Measurements from ENCODE around the gene TXNL1. TPM values are rescaled to one million over a fixed set of nuclear protein-coding genes. Genes with fewer than 3 reads are reported as not detected.

The TXNL1 gene
- total RNA-seq, 2 experiments from 2014 or later: 41.5 to 41.6 TPM

DNA sequence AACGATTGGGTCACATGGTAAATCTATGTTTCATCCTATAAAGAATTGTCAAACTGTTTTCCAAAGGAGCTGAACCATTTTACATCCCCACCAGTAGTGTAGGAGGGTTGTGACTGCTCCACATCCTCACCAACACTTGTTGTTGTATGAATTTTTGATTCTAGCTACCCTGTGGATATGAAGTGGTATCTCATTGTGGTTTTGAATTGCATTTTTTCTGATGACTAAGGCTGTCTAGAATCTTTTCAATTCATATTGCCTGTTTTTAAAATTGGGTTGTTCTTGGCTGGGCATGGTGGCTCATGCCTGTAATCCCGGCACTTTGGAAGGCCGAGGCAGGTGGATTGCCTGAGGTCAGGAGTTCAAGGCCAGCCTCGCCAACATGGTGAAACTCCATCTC is 44.5 kb downstream of the TXNL1 start:
- TF ChIP-seq, protein P1, sequence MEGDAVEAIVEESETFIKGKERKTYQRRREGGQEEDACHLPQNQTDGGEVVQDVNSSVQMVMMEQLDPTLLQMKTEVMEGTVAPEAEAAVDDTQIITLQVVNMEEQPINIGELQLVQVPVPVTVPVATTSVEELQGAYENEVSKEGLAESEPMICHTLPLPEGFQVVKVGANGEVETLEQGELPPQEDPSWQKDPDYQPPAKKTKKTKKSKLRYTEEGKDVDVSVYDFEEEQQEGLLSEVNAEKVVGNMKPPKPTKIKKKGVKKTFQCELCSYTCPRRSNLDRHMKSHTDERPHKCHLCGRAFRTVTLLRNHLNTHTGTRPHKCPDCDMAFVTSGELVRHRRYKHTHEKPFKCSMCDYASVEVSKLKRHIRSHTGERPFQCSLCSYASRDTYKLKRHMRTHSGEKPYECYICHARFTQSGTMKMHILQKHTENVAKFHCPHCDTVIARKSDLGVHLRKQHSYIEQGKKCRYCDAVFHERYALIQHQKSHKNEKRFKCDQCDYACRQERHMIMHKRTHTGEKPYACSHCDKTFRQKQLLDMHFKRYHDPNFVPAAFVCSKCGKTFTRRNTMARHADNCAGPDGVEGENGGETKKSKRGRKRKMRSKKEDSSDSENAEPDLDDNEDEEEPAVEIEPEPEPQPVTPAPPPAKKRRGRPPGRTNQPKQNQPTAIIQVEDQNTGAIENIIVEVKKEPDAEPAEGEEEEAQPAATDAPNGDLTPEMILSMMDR (IDR thresholded peaks at IDR 0.05): no peak
- H3K9me3 Mint-ChIP-seq: peaks cover 2% of the 10 kb centered on the region
- Histone ChIP-seq H3K27me3 (ENCODE audit: control insufficient read depth in 1 of 2, insufficient read depth in 2 of 2, low read length in 2 of 2) (no peaks in the 10 kb centered on the region), H3K4me1 (ENCODE audit: insufficient read depth, low read length) (no peaks in the 10 kb centered on the region), H3K27ac (ENCODE audit: low read depth in 1 of 2, low read length in 2 of 2) (no peak overlapping the region), H3K36me3 (ENCODE audit: insufficient read depth, low read length) (no peaks in the 10 kb centered on the region), H3K4me3 (ENCODE audit: low read length) (no peak overlapping the region), H3K9me3 (ENCODE audit: control insufficient read depth in 1 of 2, insufficient read depth in 1 of 2, low read length in 2 of 2) (peaks cover 0 to 3% of the 10 kb centered on the region in 2 experiments)
- DNase-seq (no peak), ATAC-seq (ENCODE audit: poor library complexity) (no peak)
- H3K4me1 Mint-ChIP-seq (ENCODE audit: low read depth): no peaks in the 10 kb centered on the region
- POLR2A ChIA-PET: no interaction called here
- CTCF ChIA-PET: no interaction called here
- H3K36me3 Mint-ChIP-seq (ENCODE audit: low read depth): no peaks in the 10 kb centered on the region
- no peak overlapping the region for H3K27ac Mint-ChIP-seq
- intact Hi-C loops (cut with DNase I, micrococcal nuclease): no loop called here
- no peak overlapping the region for H3K4me3 Mint-ChIP-seq
- H3K27me3 Mint-ChIP-seq: no peaks in the 10 kb centered on the region

DNA sequence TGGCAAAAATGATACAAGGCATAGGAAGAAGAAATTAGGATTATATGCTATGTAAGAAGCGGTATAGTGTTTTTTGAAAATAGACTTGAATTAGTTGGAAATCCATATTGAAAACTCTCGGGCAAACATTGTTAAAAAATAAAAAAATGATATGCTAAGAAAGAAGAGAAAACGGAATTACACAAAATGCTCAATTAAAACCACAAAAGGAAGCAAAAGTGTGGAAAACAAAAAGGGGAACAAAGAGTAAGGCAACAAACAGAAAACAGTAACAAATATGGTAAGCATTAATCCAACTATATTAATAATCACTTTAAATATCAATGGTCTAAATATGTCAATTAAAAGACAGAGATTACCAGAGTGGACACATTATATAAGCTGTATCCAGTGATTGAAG is 58.4 kb downstream of the TXNL1 start:
- H3K36me3 Mint-ChIP-seq (ENCODE audit: low read depth): no peaks in the 10 kb centered on the region

DNA sequence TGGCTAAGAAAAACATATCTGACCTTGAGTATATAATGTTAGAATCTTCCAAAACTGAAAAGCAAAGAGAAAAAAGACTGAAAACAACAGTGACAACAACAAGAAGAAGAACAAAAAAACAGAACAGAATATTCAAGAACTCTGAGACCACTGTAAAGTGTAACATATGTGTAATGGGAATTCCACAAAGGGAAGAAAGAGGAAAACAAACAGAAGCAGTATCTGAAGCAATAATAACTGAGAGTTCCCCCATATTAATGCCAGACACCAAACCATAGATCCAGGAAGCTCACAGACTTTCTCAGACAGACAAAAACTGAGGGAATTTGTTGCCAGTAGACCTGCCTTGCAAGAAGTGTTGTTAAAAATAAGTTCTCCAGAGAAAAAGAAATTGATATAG is 58.9 kb downstream of the TXNL1 start:
- POLR2A ChIA-PET: no interaction called here
- TF ChIP-seq, protein P1 (IDR thresholded peaks at IDR 0.05): no peak

More for the DNA sequence above, 58.4 kb downstream of the TXNL1 start:
- TF ChIP-seq, protein P1 (IDR thresholded peaks at IDR 0.05): no peak
- Histone ChIP-seq H3K27ac (ENCODE audit: low read depth in 1 of 2, low read length in 2 of 2) (no peak overlapping the region), H3K9me3 (ENCODE audit: control insufficient read depth in 1 of 2, insufficient read depth in 1 of 2, low read length in 2 of 2) (no peaks in the 10 kb centered on the region), H3K4me3 (ENCODE audit: low read length) (no peak overlapping the region), H3K36me3 (ENCODE audit: insufficient read depth, low read length) (no peaks in the 10 kb centered on the region), H3K4me1 (ENCODE audit: insufficient read depth, low read length) (no peaks in the 10 kb centered on the region), H3K27me3 (ENCODE audit: control insufficient read depth in 1 of 2, insufficient read depth in 2 of 2, low read length in 2 of 2) (peaks cover 2 to 4% of the 10 kb centered on the region in 2 experiments)
- DNase-seq: no peak
- Mint-ChIP-seq H3K27me3 (peaks cover 17% of the 10 kb centered on the region), H3K4me3 (no peak overlapping the region), H3K27ac (no peak overlapping the region), H3K9me3 (no peaks in the 10 kb centered on the region), H3K4me1 (ENCODE audit: low read depth) (no peaks in the 10 kb centered on the region)
- intact Hi-C loops (cut with DNase I, micrococcal nuclease): no loop called here
- no peak for ATAC-seq (ENCODE audit: poor library complexity)
- ChIA-PET CTCF (no interaction called here), POLR2A (no interaction called here)

More for the DNA sequence above, 58.9 kb downstream of the TXNL1 start:
- Histone ChIP-seq H3K27me3 (ENCODE audit: control insufficient read depth in 1 of 2, insufficient read depth in 2 of 2, low read length in 2 of 2) (peaks cover 2 to 4% of the 10 kb centered on the region in 2 experiments), H3K4me3 (ENCODE audit: low read length) (no peak overlapping the region), H3K36me3 (ENCODE audit: insufficient read depth, low read length) (no peaks in the 10 kb centered on the region), H3K4me1 (ENCODE audit: insufficient read depth, low read length) (no peaks in the 10 kb centered on the region), H3K9me3 (ENCODE audit: control insufficient read depth in 1 of 2, insufficient read depth in 1 of 2, low read length in 2 of 2) (no peaks in the 10 kb centered on the region), H3K27ac (ENCODE audit: low read depth in 1 of 2, low read length in 2 of 2) (no peak overlapping the region)
- intact Hi-C loops (cut with DNase I, micrococcal nuclease): loop anchor here in 1 of 2 experiments (5.0 kb wide), 1 partner anchor 1347 kb away; no protein-coding TSS in a partner anchor
- Mint-ChIP-seq H3K9me3 (no peaks in the 10 kb centered on the region), H3K4me1 (ENCODE audit: low read depth) (no peaks in the 10 kb centered on the region), H3K27me3 (peaks cover 17% of the 10 kb centered on the region), H3K27ac (no peak overlapping the region), H3K4me3 (no peak overlapping the region), H3K36me3 (ENCODE audit: low read depth) (no peaks in the 10 kb centered on the region)
- ATAC-seq (ENCODE audit: poor library complexity) (no peak), DNase-seq (no peak)
- CTCF ChIA-PET: no interaction called here

All from CD4-positive, alpha-beta T cell (primary cell).